ENCODE measurements around the gene KRT25. TPM values are rescaled to one million over a fixed set of nuclear protein-coding genes. Genes with fewer than 3 reads are reported as not detected.

The KRT25 gene
- total RNA-seq, 4 donors from 2014 or later = not detected

DNA sequence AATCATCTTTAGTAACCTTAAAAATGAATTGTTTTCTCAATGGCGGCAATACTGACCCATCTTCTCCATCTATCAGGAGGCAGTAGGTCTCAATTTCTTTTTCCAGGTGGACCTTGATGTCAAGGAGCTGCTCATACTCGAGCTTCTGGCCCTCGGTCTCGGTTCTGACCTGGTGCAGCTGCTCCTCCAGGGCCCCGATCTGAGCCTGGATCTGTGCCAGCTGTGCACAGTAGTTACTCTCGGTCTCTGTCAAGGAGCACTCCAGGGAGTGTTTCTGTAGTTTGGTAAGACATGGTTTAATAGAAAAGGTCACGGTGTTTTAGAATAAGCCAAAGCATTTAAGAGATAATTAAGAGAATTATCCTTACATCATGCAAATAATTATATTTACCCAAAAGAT is 22.3 kb upstream of the KRT25 start:
- Histone ChIP-seq H3K4me3 (no peak overlapping the region), H3K27ac (no peak overlapping the region), H3K4me1 (no peaks in the 10 kb centered on the region), H3K27me3 (peaks cover 0 to 4% of the 10 kb centered on the region in 2 donors), H3K9me3 (no peaks in the 10 kb centered on the region), H3K36me3 (no peaks in the 10 kb centered on the region)
- no peak for DNase-seq
- TF ChIP-seq, protein P1, sequence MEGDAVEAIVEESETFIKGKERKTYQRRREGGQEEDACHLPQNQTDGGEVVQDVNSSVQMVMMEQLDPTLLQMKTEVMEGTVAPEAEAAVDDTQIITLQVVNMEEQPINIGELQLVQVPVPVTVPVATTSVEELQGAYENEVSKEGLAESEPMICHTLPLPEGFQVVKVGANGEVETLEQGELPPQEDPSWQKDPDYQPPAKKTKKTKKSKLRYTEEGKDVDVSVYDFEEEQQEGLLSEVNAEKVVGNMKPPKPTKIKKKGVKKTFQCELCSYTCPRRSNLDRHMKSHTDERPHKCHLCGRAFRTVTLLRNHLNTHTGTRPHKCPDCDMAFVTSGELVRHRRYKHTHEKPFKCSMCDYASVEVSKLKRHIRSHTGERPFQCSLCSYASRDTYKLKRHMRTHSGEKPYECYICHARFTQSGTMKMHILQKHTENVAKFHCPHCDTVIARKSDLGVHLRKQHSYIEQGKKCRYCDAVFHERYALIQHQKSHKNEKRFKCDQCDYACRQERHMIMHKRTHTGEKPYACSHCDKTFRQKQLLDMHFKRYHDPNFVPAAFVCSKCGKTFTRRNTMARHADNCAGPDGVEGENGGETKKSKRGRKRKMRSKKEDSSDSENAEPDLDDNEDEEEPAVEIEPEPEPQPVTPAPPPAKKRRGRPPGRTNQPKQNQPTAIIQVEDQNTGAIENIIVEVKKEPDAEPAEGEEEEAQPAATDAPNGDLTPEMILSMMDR (IDR thresholded peaks at IDR 0.05) = no peak
- TF ChIP-seq POLR2A (IDR thresholded peaks at IDR 0.05) = no peak

DNA sequence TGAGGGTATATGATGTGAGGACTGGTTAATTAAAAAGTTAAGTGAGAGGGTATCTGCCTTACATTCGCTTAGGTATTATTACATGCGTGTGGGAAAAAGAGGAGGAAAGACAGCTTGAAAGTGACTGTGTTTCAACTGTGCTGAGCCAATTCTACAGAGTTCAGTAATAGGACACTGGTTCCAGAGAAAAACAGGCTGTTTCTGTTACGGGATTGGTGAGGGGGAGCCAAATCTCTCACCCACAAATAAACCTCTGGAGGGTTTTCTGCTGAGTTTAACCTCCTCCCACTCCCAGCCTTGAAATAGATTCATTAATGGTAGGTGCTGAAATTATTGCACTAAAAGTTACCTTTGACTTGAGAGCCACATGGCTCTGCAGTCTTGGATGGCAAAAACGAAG is 20.8 kb upstream of the KRT25 start:
- H3K27ac ChIP-seq = no peak overlapping the region
- no peaks in the 10 kb centered on the region for H3K36me3 ChIP-seq
- TF ChIP-seq POLR2A (IDR thresholded peaks at IDR 0.05) = no peak
- TF ChIP-seq, protein P1 (IDR thresholded peaks at IDR 0.05) = no peak
- no peak for DNase-seq
- H3K27me3 ChIP-seq = peaks cover 0 to 4% of the 10 kb centered on the region in 2 donors
- no peaks in the 10 kb centered on the region for H3K9me3 ChIP-seq
- no peaks in the 10 kb centered on the region for H3K4me1 ChIP-seq
- H3K4me3 ChIP-seq = no peak overlapping the region

DNA sequence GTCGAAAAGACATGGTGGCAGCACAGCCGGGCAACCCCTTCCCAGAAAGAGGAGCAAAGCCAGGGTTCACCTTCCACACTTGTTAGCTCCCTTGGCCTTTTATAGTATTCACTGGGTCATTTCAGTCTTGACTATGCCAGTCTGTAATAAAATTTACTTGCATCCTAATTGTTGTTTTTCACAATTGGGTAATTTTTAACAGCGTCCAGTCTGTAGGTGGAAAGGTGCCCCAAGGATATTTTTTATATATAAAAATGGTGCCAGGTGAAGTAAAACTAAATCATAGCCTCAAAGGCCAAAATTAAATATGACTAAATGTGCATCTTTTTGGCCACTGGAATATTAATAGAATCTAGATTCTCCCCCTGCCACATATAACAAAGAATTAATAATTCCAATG is 17.0 kb upstream of the KRT25 start, which contains the start of gene KRT26:
Gene KRT26, minus strand, starts transcription at position 101 of the 400 bp plus-strand sequence. Its CDS starts 88 bp downstream, at position 13.
- Histone ChIP-seq H3K4me3 (no peak within 1 kb of the TSS), H3K4me1 (no peaks in the 10 kb centered on the region), H3K27ac (no peak within 1 kb of the TSS), H3K36me3 (no peaks in the 10 kb centered on the region), H3K27me3 (no peaks in the 10 kb centered on the region), H3K9me3 (no peaks in the 10 kb centered on the region)
- TF ChIP-seq, protein P1 (IDR thresholded peaks at IDR 0.05) = no peak
- no peak for TF ChIP-seq POLR2A (IDR thresholded peaks at IDR 0.05)
- DNase-seq = no peak

DNA sequence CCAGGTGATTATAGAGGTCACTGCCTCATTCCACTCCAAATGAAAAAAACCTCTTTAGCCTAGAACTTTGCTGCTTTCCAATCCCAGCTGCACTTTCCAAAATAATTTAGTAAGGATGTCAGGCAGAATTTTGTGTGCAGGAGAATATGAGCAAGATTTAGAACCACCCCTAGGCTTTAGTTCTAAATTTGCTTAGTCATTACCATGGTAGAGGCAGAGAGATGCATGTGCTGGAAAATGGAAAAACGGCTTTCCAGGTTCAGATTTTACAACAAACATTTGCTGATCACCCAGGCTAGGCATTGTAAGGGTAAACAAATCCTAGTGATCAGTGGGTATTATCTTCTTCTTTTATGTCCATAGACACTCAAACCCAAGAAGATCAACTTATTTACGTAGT is 10.5 kb upstream of the KRT25 start:
- Histone ChIP-seq H3K27me3 (no peaks in the 10 kb centered on the region), H3K4me3 (no peak overlapping the region), H3K9me3 (peaks cover 0 to 12% (median 3%) of the 10 kb centered on the region in 4 donors), H3K27ac (no peak overlapping the region), H3K36me3 (no peaks in the 10 kb centered on the region), H3K4me1 (no peaks in the 10 kb centered on the region)
- DNase-seq = no peak
- no peak for TF ChIP-seq POLR2A (IDR thresholded peaks at IDR 0.05)
- TF ChIP-seq, protein P1 (IDR thresholded peaks at IDR 0.05) = no peak

DNA sequence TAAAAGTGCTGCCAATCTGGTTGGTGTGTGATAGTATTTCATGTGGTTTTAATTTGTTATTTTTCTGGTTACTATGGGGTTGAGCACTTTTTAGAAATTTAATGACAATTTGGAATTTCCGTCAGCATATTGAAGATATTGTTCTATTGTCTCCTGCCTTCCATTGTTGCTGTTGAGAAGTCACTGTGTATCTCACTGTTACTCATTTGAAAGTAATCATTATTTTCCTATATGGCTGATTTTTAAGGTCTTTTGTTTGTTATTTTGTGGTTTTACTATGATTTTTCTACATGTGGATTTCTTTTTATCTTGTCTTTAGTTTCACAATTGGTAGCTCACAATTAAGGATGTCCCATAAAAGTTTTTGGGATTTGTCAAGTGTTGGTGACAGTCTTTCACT is 8.6 kb upstream of the KRT25 start:
- Histone ChIP-seq H3K4me1 (no peaks in the 10 kb centered on the region), H3K27me3 (no peaks in the 10 kb centered on the region), H3K36me3 (no peaks in the 10 kb centered on the region), H3K27ac (no peak overlapping the region), H3K9me3 (peaks cover 0 to 13% (median 6%) of the 10 kb centered on the region in 4 donors), H3K4me3 (no peak overlapping the region)
- DNase-seq = no peak
- TF ChIP-seq POLR2A (IDR thresholded peaks at IDR 0.05) = no peak
- TF ChIP-seq, protein P1 (IDR thresholded peaks at IDR 0.05) = no peak
